GM18870 (cell line): Measurements from ENCODE around the gene TMEM242.
"Not testable (repeated sequence)": the region's sequence is repeated elsewhere in the genome, so short reads cannot be mapped to it uniquely, and the experiment has no call there.

ENCODE experiments used
- ATAC-seq: cut with Tn5 transposase; IDR thresholded peaks from one replicate; pipeline ENCODE4 v1.9.1; 2021; ENCODE audit warnings: moderate library complexity; ENCODE audit not compliant: unreplicated experiment

Gene TMEM242

GRCh38 chr6:157325069-157325805 lies 1.9 kb upstream of the TMEM242 start:
- ATAC-seq: no peak

- peak; percentile 19 for ATAC-seq
Observed at GRCh38 chr6:157323966-157324300, 614 bp upstream of the TMEM242 start.

- no peak for ATAC-seq
Observed at GRCh38 chr6:157322792-157323254, 496 bp downstream of the TMEM242 start.

- ATAC-seq: no peak
Observed at GRCh38 chr6:157316871-157317814, 6.2 kb downstream of the TMEM242 start.

GRCh38 chr6:157314705-157315321 lies 8.5 kb downstream of the TMEM242 start:
- peak; percentile 64 for ATAC-seq

- no peak for ATAC-seq
Observed at GRCh38 chr6:157313531-157314467, 9.5 kb downstream of the TMEM242 start.

- ATAC-seq: no peak
Observed at GRCh38 chr6:157312757-157313156, 10.6 kb downstream of the TMEM242 start.

- ATAC-seq: not testable (repeated sequence)
Observed at GRCh38 chr6:157310693-157311092, 12.6 kb downstream of the TMEM242 start.

GRCh38 chr6:157307661-157308060 lies 15.7 kb downstream of the TMEM242 start:
- ATAC-seq: no peak

GRCh38 chr6:157305670-157306653 lies 17.4 kb downstream of the TMEM242 start:
- ATAC-seq: no peak

GRCh38 chr6:157304899-157305663 lies 18.2 kb downstream of the TMEM242 start:
- no peak for ATAC-seq

GRCh38 chr6:157302736-157303135 lies 20.6 kb downstream of the TMEM242 start:
- no peak for ATAC-seq

GRCh38 chr6:157300436-157300835 lies 22.9 kb downstream of the TMEM242 start:
- no peak for ATAC-seq

GRCh38 chr6:157300006-157300405 lies 23.3 kb downstream of the TMEM242 start:
- no peak for ATAC-seq

GRCh38 chr6:157298216-157298724 lies 25.0 kb downstream of the TMEM242 start:
- no peak for ATAC-seq

- no peak for ATAC-seq
Observed at GRCh38 chr6:157294654-157295053, 28.7 kb downstream of the TMEM242 start.

GRCh38 chr6:157293780-157294179 lies 29.5 kb downstream of the TMEM242 start:
- no peak for ATAC-seq

- no peak for ATAC-seq
Observed at GRCh38 chr6:157292202-157292601, 31.1 kb downstream of the TMEM242 start.
